ENCODE data around the gene SAMD4A.

DNA sequence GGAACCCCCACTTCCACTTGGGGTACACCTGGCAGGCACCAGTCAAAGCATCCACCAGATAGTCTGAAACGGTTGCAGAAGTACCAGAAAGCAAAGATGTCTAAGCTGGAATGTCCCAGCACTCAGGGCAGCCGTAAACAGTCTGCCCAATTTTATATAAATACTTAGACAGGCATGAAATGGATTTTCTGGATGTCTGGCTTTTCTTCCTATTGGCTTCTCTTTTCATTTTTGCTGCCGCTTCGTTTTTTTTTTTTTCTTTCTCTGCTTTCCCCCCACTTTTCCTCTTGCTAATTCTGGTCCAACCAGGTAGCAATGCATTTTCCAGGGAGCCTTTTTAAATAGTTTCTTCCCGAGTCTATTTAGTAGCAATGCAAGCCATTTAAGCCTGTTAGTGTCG, 168.0 kb downstream of the SAMD4A start:
- TF ChIP-seq, protein P1, sequence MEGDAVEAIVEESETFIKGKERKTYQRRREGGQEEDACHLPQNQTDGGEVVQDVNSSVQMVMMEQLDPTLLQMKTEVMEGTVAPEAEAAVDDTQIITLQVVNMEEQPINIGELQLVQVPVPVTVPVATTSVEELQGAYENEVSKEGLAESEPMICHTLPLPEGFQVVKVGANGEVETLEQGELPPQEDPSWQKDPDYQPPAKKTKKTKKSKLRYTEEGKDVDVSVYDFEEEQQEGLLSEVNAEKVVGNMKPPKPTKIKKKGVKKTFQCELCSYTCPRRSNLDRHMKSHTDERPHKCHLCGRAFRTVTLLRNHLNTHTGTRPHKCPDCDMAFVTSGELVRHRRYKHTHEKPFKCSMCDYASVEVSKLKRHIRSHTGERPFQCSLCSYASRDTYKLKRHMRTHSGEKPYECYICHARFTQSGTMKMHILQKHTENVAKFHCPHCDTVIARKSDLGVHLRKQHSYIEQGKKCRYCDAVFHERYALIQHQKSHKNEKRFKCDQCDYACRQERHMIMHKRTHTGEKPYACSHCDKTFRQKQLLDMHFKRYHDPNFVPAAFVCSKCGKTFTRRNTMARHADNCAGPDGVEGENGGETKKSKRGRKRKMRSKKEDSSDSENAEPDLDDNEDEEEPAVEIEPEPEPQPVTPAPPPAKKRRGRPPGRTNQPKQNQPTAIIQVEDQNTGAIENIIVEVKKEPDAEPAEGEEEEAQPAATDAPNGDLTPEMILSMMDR (IDR thresholded peaks at IDR 0.05): no peak
- TF ChIP-seq POLR2A (IDR thresholded peaks at IDR 0.05): no peak

Measured in esophagus squamous epithelium (tissue), 4 donors.